K562 (cell line): Measurements from ENCODE around the gene PSMA7. TPM values are rescaled to one million over a fixed set of nuclear protein-coding genes. Genes with fewer than 3 reads are reported as not detected.
A peak's percentile ranks its signal among the peaks of the same experiment; 100 is the strongest.

Source experiments
- BCL6 ChIP-seq: fragments of 250-450 bp; sonication (Bioruptor Pico); IDR thresholded peaks from 2 replicates; pipeline ENCODE4 v1.4.0; 2020
- CEBPB ChIP-seq: fragments of 450-650 bp; IDR thresholded peaks from 2 replicates; pipeline ENCODE4 v1.6.1; 2016; ENCODE audit warnings: missing genetic modification characterization, missing compliant biosample characterization
- GTF2E2 ChIP-seq: fragments of 200-800 bp; sonication (Bioruptor generic); IDR thresholded peaks from 2 replicates; pipeline ENCODE4 v1.6.1; 2016; ENCODE audit warnings: missing genetic modification characterization, missing compliant biosample characterization
- HNRNPH1 ChIP-seq: fragments of 200-400 bp; formaldehyde crosslinking; optimal IDR thresholded peaks from 2 replicates; pipeline ENCODE3; 2017; ENCODE audit warnings: low read depth, mild to moderate bottlenecking, low read length, moderate library complexity
- KAT7 ChIP-seq: sonication (generic); formaldehyde crosslinking; IDR thresholded peaks from 2 replicates; pipeline ENCODE4 v1.8.0; 2022; ENCODE audit warnings: missing genetic modification reagents, mild to moderate bottlenecking, borderline replicate concordance
- MAFK ChIP-seq: IDR thresholded peaks from 2 replicates; pipeline ENCODE4 v1.6.1; 2011; ENCODE audit warnings: low read length, improper control_type of control experiment
- MXI1 ChIP-seq: IDR thresholded peaks from 2 replicates; pipeline ENCODE4 v1.6.1; 2011; ENCODE audit warnings: low read depth, mild to moderate bottlenecking, improper control_type of control experiment, low read length
- NCOA1 ChIP-seq: fragments of 450-650 bp; IDR thresholded peaks from 2 replicates; pipeline ENCODE4 v1.6.1; 2016; ENCODE audit warnings: low read depth
- PURB ChIP-seq: sonication (generic); formaldehyde crosslinking; IDR thresholded peaks from 2 replicates; pipeline ENCODE4 v1.9.0; 2021; ENCODE audit warnings: low read depth, mild to moderate bottlenecking, missing genetic modification reagents
- SMC3 ChIP-seq: conservative IDR thresholded peaks from 2 replicates; pipeline ENCODE4 v1.6.1; 2011; ENCODE audit warnings: low read depth, low read length, improper control_type of control experiment; ENCODE audit not compliant: insufficient read depth
- STAT5B ChIP-seq: fragments of 250-450 bp; sonication (Bioruptor Pico); IDR thresholded peaks from 2 replicates; pipeline ENCODE4 v1.8.0; 2021; ENCODE audit warnings: mild to moderate bottlenecking, inconsistent platforms
- TGIF2 ChIP-seq: sonication (generic); formaldehyde crosslinking; IDR thresholded peaks from 2 replicates; pipeline ENCODE4 v1.8.1; 2022; ENCODE audit warnings: mild to moderate bottlenecking, missing genetic modification reagents, moderate library complexity
- TOE1 ChIP-seq, 2 experiments: fragments of 450-650 bp in 1 of 2; sonication (generic) in 1 of 2; formaldehyde crosslinking in 1 of 2; IDR thresholded peaks; 2 replicates each; pipeline versions ENCODE4 v1.7.1 to v1.8.0; 2016 to 2022; ENCODE audit warnings: borderline replicate concordance in 2 of 2, mild to moderate bottlenecking in 2 of 2, antibody characterized with exemption in 1 of 2, inconsistent platforms in 1 of 2, low read depth in 1 of 2, missing genetic modification reagents in 1 of 2, moderate library complexity in 1 of 2
- ZC3H8 ChIP-seq: fragments of 450-650 bp; IDR thresholded peaks from 2 replicates; pipeline ENCODE4 v1.6.1; 2017
- ZNF699 ChIP-seq: fragments of 250-450 bp; sonication (Bioruptor Pico); IDR thresholded peaks from 2 replicates; pipeline ENCODE4 v1.8.0; 2021; ENCODE audit warnings: mild to moderate bottlenecking, moderate library complexity; ENCODE audit not compliant: insufficient replicate concordance
- ZNF79 ChIP-seq: fragments of 250-450 bp; sonication (Bioruptor Pico); IDR thresholded peaks from 2 replicates; pipeline ENCODE4 v1.4.0; 2020; ENCODE audit warnings: low read depth, mild to moderate bottlenecking, moderate library complexity
- polyA plus RNA-seq, 8 experiments: library from polyadenylated mRNA; depleted of rRNA in 4 of 8; stranded (reverse) in 5 of 8; unstranded in 3 of 8; fragments of >200 nt; fragmentation: Nextera tagmentation in 2 of 8; fragmentation: Illumina TruSeq in 1 of 8; extraction: Ambion mirVana in 2 of 8; extraction: Trizol in 1 of 8; gene quantifications; 2 replicates each; pipeline versions ENCODE4 v1.2.1 to v1.2.3, GENCODE V29; 2011 to 2014; ENCODE audit warnings: inconsistent platforms in 1 of 8, missing spikeins in 1 of 8
- total RNA-seq, 7 experiments: library from RNA; depleted of rRNA in 6 of 7; stranded (reverse); fragments of >200 nt in 6 of 7; fragmentation: Illumina TruSeq in 2 of 7; extraction: Trizol in 2 of 7; gene quantifications; 2 replicates each; pipeline versions ENCODE4 v1.2.1 to v1.2.3, GENCODE V29; 2011 to 2021; ENCODE audit warnings: low replicate concordance in 1 of 7
- TF ChIP-seq, protein P1 (sequence below): fragments of 450-650 bp; formaldehyde crosslinking; IDR thresholded peaks from 2 replicates; pipeline ENCODE4 v1.4.0; 2022; ENCODE audit warnings: missing genetic modification characterization
- TF ChIP-seq, protein P2 (sequence below): fragments of 450-650 bp; formaldehyde crosslinking; IDR thresholded peaks from 2 replicates; pipeline ENCODE4 v1.4.0; 2020; ENCODE audit warnings: mild to moderate bottlenecking, moderate library complexity
- TF ChIP-seq, protein P3 (sequence below): sonication (generic); formaldehyde crosslinking; IDR thresholded peaks from 2 replicates; pipeline ENCODE4 v1.8.0; 2022; ENCODE audit warnings: mild to moderate bottlenecking, missing genetic modification reagents
- TF ChIP-seq, protein P4 (sequence below): sonication (generic); formaldehyde crosslinking; IDR thresholded peaks from 2 replicates; pipeline ENCODE4 v1.8.0; 2022; ENCODE audit warnings: missing genetic modification reagents, mild to moderate bottlenecking, borderline replicate concordance
- TF ChIP-seq, protein P5 (sequence below): sonication (generic); formaldehyde crosslinking; IDR thresholded peaks from 2 replicates; pipeline ENCODE4 v1.8.1; 2023; ENCODE audit warnings: mild to moderate bottlenecking, missing genetic modification reagents, moderate library complexity

PSMA7 gene
- total and polyA plus RNA-seq, 9 of the 15 experiments (the other 6 are each of a cell fraction or from before 2014, with no cell fraction given), result 257 to 510 (median 393) TPM

DNA sequence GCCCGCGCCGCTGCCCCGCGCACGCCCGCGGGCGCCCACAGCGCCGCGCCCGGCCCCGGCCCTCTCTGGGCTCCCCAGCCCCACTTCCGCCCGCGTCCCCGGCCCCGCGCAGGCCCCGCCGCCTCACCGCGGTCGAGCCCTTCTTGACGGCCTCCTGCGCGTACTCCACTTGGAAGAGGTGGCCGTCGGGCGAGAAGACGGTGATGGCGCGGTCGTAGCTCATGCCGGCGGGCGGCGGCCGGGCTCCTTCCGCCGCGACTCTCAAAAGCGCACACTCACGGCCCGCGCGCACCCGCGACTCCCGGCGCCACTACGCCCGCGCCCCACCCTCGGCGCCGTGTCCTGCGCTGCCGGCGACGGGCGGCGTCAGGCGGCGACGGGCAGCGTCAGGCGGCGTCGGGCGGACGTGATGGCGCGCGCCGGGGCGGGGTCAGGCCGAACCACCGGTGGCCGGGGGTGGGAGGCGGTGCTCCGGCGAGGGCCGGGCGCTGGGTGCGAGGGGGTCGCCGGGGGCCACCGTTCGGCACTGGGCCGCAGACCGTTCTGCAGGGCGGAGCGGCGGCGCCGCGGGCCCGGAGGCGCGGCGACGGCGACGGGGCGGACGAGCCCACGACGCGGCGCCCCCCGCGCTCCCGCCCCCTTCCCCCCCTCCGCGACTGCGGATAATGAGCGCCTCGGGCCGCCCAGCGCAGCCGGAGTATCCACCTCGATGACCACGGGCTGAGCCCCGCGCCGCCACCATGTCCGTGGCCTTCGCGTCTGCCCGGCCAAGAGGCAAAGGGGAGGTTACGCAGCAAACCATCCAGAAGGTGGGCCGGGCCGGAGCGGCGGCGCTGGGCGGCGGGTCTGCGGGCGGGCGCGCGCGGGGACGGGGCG lies at the start of gene PSMA7, which contains the start of gene SS18L1 (continued):
- TF ChIP-seq, protein P1, sequence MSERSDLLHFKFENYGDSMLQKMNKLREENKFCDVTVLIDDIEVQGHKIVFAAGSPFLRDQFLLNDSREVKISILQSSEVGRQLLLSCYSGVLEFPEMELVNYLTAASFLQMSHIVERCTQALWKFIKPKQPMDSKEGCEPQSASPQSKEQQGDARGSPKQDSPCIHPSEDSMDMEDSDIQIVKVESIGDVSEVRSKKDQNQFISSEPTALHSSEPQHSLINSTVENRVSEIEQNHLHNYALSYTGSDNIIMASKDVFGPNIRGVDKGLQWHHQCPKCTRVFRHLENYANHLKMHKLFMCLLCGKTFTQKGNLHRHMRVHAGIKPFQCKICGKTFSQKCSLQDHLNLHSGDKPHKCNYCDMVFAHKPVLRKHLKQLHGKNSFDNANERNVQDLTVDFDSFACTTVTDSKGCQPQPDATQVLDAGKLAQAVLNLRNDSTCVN, result no peak
- TF ChIP-seq CEBPB (tag), result no peak
- TF ChIP-seq, protein P2, sequence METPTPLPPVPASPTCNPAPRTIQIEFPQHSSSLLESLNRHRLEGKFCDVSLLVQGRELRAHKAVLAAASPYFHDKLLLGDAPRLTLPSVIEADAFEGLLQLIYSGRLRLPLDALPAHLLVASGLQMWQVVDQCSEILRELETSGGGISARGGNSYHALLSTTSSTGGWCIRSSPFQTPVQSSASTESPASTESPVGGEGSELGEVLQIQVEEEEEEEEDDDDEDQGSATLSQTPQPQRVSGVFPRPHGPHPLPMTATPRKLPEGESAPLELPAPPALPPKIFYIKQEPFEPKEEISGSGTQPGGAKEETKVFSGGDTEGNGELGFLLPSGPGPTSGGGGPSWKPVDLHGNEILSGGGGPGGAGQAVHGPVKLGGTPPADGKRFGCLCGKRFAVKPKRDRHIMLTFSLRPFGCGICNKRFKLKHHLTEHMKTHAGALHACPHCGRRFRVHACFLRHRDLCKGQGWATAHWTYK (CRISPR knock-in tag), result no peak
- TF ChIP-seq SMC3, result no peak
- TF ChIP-seq PURB (CRISPR knock-in tag), result no peak
- no peak for TF ChIP-seq BCL6 (CRISPR knock-in tag)
- peak; percentile 16; the same call in 1 of the 2 replicates for TF ChIP-seq MAFK
- TF ChIP-seq, protein P3, sequence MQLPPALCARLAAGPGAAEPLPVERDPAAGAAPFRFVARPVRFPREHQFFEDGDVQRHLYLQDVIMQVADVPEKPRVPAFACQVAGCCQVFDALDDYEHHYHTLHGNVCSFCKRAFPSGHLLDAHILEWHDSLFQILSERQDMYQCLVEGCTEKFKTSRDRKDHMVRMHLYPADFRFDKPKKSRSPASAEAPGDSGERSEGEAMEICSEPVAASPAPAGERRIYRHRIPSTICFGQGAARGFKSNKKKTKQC (CRISPR knock-in tag), result no peak
- TF ChIP-seq ZC3H8, result no peak
- no peak for TF ChIP-seq MXI1
- no peak for TF ChIP-seq GTF2E2 (tag)
- no peak for TF ChIP-seq ZNF699 (CRISPR knock-in tag)
- no peak for TF ChIP-seq TGIF2 (CRISPR knock-in tag)
- TF ChIP-seq, protein P4, sequence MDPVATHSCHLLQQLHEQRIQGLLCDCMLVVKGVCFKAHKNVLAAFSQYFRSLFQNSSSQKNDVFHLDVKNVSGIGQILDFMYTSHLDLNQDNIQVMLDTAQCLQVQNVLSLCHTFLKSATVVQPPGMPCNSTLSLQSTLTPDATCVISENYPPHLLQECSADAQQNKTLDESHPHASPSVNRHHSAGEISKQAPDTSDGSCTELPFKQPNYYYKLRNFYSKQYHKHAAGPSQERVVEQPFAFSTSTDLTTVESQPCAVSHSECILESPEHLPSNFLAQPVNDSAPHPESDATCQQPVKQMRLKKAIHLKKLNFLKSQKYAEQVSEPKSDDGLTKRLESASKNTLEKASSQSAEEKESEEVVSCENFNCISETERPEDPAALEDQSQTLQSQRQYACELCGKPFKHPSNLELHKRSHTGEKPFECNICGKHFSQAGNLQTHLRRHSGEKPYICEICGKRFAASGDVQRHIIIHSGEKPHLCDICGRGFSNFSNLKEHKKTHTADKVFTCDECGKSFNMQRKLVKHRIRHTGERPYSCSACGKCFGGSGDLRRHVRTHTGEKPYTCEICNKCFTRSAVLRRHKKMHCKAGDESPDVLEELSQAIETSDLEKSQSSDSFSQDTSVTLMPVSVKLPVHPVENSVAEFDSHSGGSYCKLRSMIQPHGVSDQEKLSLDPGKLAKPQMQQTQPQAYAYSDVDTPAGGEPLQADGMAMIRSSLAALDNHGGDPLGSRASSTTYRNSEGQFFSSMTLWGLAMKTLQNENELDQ (CRISPR knock-in tag), result no peak
- TF ChIP-seq, protein P5, sequence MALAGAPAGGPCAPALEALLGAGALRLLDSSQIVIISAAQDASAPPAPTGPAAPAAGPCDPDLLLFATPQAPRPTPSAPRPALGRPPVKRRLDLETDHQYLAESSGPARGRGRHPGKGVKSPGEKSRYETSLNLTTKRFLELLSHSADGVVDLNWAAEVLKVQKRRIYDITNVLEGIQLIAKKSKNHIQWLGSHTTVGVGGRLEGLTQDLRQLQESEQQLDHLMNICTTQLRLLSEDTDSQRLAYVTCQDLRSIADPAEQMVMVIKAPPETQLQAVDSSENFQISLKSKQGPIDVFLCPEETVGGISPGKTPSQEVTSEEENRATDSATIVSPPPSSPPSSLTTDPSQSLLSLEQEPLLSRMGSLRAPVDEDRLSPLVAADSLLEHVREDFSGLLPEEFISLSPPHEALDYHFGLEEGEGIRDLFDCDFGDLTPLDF (CRISPR knock-in tag), result no peak
- no peak for TF ChIP-seq KAT7 (CRISPR knock-in tag)
- TF ChIP-seq NCOA1, result no peak
- TF ChIP-seq STAT5B (CRISPR knock-in tag), result no peak
- TF ChIP-seq HNRNPH1, result no peak
- no peak for TF ChIP-seq TOE1 (IDR thresholded peaks at IDR 0.05; ENCODE audit: borderline replicate concordance)
- TF ChIP-seq TOE1 (CRISPR knock-in tag; IDR thresholded peaks at IDR 0.05; ENCODE audit: borderline replicate concordance, low read depth), result no peak
- no peak for TF ChIP-seq ZNF79
